ENCODE measurements around the gene PRSS27.

Gene PRSS27

DNA sequence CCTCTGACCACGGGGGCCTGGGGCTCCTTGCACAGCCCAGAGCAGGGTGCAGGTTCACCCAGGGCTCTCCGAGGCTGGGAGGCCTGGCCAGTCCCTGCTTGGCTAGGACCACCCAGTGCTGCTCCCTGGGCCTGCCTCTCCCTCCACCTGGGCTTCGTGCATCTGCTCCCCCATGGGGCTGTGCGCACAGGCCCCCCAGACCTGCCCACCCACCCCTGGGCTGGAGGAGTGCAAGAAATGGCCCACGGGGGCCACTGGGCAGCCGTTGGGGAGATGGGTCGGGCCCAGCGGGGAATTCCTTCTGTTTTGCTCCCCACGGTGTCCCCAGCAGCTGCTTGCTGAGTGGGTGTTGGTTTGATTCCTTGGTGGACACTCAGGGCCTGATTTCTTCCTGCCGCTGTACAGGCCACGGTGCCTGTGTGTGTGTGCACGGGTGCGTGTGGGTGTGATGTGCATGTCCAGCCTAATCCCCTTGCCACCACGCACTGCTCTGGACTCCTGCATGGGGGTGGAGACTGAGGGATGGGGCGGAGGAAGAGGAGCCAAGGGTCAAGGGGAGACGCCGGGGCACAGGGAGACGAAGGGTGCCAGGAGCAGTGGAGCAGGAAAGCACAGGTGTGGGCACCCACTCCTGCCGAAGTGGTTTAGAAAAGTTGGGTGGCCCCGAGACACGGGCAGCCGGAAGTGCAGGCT, 8.5 kb downstream of the PRSS27 start:
- no peak overlapping the region for H3K27ac ChIP-seq
- DNase-seq (ENCODE audit: low read depth, low spot score), result no peak

DNA sequence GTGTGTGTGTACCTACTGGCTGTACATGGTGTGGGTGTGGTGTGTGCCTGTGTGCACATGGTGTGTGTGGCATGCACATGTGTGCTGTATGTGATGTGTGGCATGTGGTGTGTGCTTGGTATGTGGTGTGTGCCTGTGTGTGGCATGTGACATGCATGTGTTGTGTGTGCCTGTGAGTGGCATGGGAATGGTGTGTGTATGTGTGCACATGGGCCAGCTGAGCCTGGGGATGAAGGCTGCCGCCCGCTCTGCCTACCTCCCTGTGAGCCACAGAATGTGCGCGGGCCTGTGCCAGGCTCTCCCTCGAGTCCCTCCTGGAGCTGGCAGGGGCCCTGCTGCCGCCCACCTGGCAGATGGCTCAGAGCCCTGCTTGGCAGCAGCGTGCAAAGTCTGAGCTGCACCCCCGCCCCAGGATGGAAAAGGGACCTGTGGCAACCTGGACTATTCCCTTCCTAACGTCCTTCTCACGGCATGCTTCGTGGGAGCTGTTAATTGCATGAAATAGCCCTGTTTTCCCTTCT, 9.3 kb downstream of the PRSS27 start:
- DNase-seq (ENCODE audit: low read depth, low spot score), result no peak
- no peak overlapping the region for H3K27ac ChIP-seq

DNA sequence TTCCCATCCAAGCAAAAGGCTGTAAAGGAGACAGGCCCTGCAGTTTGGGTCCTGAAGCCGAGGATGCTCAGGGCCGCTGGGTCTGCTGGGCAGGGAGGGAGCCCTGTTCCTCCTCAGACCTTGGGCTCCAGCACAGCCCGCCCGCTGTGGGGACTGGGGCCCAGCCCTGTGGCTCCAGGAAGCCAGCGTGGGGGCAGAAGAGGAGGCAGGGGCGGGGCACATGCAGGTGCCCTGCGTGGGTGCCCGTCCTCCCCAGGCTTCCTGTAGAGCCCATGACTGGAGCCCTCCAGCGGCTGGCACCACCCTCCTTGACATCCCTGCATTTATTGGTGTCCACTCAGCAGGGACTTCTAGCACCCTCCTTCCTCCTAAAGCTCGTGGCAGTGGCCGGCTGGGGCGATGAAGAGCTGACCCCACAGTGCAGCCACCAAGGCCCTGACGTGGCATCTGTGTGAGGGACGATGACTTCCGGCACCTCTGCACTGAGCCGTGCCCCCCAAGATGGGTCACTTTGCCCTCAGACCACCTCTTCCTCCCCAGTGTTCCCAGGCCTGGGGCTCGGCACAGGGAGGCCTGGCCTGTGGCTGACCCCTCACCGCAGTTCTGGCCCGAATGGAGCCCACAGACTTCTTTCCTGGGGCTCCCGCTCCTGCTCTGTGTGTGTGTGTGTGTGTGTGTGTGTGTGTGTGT, 9.9 kb downstream of the PRSS27 start:
- no peak overlapping the region for H3K27ac ChIP-seq
- DNase-seq (ENCODE audit: low read depth, low spot score), result no peak

DNA sequence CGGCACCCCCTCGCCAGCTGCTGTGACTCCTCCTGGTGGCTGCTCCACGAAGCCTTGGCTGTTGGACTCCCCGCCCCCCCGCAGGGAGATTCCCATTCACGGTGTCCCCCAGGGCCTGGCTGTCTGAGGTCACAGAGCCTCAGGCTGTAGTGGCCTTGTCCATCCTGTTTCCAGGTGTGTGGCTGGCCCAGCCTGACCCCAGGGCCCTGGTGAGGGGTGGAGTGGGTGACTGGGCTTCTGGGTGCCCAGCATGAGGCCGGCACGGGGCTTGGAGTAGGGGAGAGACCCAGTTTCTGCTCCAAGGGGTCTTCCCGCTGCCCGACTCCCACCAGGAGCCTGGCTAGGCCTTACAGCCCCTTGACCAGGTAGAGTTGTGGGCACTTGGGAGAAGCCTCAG, 10.4 kb downstream of the PRSS27 start:
- no peak overlapping the region for H3K27ac ChIP-seq
- DNase-seq (ENCODE audit: low read depth, low spot score), result no peak

DNA sequence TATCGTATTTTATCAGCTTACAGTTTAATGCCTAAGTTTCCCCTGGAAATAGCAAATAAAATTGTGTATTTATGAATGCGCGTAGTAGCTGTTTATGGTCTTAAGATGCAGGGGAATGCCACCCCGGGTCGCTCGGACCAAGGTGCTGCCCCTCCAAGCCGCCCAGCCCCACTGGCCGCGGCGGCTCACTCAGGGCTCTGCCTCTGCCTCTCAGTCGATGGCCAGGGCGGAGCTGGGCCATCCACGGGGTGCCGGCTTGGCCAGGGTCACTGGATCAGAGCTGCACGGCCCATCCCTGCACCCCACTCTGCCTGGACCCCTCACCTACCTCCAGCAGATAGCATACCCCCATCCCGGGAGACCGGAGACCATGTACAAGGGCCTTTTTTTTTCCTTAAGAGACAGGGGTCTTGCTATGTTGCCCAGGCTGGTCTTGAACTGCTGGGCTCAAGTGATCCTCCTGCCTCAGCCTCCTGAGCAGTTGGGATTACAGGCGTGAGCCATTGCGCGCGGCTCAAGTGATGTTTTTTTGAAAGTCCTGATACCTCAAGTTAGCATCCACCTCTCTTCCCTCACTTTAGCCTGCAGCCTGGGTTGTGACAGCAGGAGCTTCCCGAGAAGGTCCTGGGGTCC, 11.0 kb downstream of the PRSS27 start:
- no peak overlapping the region for H3K27ac ChIP-seq
- no peak for DNase-seq (ENCODE audit: low read depth, low spot score)

DNA sequence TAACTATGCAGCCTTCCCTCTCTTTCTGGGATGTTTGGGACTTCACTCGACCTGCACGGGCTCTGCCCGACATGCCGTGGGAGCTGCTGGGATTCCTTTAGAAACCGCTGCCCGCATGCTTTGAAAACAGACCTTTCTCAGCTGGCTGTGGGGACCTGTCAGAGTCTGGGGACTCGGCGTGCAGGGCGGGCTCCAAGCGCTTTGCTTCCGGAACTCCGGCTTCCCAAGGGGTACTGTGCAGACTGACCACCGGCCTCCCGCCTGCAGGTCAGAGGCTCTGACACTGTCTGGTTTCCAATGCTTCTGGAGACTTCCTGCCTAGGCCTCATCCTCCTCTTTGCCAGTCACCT, 11.8 kb downstream of the PRSS27 start:
- no peak for DNase-seq (ENCODE audit: low read depth, low spot score)
- no peak overlapping the region for H3K27ac ChIP-seq

DNA sequence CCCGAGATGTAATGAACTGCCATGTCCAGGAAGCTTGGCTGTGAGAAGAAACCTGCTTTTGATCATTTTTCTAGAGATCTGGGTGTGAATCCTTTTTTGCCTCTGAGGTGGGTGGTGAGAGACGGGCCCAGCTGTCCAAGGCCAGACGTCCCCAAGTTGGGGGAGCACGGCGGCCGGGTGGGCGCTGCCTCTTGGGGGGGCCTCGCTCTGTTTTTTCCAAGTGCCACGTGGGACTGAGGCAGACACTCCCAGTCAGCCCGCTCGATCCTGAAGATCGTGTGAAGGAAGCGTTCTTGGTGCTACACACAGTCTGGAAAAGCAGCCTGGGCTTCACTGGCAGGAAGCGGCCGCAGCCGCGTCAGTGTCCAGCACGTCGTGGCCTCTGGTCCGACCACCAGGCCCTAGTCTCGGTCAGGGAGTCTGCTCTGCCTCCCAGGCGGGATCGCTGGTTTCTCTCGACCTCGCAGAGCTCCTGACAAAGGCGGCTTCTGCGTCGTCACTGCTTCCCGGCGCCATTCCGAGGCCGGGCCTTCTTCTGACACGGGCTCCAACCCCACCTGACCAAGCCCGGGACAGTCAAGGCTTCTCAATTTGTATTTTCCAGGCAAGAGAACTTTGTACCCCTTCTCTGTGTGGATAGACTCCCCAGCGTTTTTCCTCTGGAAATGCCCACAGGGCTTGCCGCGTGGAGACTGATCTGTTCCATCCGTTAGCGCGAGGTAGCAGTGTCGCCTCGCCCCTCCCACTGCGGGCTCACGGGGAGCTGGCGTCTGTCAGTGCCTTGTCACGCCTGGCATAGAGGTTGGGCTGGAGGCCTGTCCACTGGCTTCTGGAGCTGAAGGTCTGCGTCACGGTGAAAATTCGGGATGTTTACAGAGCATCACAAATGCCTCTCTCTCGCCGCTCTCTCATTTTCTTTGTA, 12.4 kb downstream of the PRSS27 start:
- no peak for DNase-seq (ENCODE audit: low read depth, low spot score)
- H3K27ac ChIP-seq, result no peak overlapping the region

DNA sequence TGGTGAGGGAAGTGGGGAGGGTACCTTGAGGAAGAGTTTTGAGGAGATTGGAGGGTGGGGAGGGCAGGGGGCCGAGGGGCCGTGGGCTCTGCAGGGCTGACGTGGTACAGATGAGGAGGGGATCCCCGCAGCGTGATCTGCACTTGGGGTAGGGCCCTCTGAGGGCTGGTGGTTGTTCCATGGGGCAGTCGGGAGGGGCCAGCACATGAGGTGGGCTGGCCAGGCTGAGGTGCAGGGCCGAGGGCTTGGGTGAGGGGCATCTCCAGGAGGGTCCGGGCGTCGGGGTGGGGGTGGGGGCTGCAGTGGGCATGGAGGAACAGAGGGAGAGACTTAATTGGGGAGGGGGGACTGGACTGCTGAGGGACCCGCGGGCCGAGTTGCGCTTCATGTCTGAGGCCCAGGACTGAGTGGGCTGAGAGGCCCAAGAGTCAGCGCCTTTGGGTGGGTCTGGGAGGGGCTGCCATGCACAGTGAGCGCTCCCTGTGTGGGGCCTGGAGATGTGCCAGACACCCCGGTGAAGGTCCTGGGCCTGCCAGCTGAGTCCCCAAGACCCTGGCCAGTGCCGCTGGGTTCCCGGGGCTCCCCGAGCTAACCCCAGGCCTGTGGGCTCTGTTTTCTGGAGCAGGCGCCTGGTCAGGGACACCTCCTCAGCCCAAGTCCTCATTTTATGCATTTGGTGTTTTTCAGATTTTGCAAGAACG, 13.3 kb downstream of the PRSS27 start:
- no peak overlapping the region for H3K27ac ChIP-seq
- DNase-seq (ENCODE audit: low read depth, low spot score), result no peak

DNA sequence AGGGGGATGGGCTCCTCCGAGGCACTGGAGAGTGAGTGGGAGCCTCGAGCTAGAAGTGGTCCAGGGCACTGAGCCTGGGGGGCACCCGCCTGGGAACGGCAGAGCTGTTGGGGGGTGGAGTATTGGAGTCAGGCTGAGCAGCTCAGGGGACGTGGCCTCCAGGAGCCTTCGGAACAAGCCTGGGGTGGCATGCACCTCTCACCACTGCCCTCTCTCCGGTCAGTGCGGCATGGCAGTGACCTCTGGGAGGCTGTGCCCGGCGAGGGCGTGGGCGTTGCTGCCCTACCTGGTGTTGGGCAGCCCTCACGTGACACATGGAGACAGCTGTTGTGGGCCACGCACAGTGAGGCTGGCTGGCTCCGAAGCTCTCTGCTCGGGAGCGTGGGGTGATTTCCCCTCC, 13.9 kb downstream of the PRSS27 start:
- no peak for DNase-seq (ENCODE audit: low read depth, low spot score)
- no peak overlapping the region for H3K27ac ChIP-seq

DNA sequence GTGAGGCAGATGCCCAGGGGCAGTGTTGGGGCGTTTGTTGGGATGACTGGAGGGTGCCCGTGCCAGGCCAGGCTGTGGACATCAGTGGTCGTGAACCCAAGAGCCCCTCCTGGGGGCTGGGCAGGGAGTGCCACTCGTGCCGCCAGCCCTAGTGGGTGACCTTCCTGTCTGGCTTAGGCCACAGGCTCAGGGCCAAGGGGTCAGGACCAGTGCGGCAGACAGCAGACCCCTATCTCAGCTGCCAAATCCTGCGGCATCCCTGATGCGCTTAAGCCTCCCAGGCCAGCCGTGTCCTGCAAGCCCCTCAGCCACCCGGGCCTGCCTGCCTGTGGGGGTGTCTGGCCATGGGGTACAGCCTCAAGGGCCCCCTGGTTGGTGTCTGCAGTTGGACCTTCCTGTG, 14.7 kb downstream of the PRSS27 start:
- H3K27ac ChIP-seq, result no peak overlapping the region
- no peak for DNase-seq (ENCODE audit: low read depth, low spot score)

DNA sequence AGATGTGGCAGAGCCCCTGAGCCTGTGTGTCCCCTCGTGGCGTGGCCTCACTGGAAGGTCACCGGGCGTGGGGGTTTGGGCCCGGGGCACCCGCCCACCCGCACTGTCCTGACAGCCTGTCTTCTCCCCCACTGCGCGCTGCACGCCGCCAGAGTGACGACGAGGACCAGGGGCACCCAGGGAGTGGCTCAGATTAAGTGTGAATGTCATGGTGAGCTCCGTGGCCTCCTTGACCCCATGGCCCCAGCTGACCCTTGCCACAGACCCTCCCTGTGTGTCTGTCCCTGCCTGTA, 15.1 kb downstream of the PRSS27 start:
- no peak overlapping the region for H3K27ac ChIP-seq
- no peak for DNase-seq (ENCODE audit: low read depth, low spot score)

DNA sequence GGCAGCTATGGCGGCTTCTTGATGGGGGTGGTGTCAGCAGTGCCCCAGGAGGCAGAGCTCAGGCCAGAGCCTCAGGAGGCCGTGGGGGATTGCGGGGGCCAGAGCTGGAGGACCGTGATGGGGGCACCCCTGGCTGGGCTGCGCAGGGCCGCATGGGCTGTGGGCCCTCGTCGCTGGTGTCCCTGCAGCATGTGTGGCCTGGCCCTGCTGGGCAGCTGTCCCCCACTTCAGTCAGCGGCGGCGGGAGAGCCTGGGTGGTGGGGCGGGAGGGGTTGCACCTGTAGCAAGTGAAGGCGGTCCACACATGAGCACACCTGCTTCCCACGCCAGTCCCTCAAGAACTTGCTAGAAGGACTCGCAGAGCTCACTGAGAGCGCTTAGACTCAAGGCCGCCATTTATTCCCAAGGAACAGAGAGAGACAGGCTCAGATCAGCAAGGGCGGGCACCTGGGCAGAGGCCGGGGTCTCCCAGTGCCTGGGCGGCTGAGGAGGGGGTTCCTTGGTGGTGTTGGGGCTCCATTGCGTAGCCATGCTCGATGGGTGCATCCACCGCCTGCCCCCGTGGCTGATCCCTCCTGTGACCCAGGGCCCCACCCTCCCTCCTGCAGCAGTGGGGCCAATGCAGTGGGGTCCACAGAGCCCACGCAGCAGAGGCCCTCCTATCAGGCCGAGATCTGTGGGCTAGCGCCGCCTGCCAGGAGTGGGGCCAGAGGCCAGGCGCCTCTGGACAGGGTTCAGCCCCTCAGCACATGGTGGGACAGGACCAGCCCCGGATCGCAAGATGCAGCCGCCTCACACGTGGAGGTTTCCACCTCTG, 15.7 kb downstream of the PRSS27 start:
- DNase-seq (ENCODE audit: low read depth, low spot score), result no peak
- H3K27ac ChIP-seq, result no peak overlapping the region

DNA sequence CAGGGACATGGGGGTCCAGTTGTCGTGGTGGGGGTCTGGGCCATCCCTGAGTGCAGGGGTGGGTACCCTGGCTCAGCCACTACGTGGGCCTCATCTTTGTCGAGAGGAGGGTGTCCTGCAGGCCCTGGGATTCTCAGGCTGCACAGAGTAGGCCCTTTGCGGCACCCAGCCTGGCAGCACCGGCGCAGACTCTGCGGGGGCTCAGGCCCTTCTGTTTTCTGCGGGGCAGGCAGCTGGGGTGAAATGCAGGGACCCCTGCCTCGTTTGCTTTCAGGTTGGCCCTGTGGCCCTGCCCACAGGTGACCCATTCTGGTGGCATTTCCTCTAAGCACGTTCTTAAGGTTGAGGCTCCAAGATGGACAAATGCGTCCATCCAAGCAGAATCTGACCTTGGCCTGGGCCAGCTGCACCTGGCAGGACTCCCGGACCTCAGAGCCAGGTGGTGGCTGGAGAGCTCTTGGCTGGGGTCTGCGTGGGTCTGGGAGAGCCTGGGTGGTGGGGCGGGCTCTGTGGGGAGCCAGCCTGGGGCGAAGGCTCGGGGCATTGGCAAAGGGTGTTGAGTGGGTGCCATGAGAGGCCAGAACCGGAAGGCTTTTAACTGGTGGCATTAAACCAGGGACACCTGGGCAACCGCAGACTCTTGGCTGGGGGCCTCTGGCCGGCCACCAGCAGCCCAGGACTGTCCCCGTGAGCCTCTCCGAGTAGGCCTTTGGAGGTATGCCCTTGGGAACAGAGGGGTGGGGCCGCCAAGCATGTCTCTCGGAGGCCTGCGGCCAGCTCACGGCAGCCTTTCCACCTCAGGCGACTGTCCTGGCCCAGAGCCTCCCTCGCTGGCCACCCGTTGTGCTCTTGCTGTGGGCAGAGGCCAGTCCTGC, 16.9 kb downstream of the PRSS27 start:
- no peak overlapping the region for H3K27ac ChIP-seq
- DNase-seq (ENCODE audit: low read depth, low spot score), result no peak

DNA sequence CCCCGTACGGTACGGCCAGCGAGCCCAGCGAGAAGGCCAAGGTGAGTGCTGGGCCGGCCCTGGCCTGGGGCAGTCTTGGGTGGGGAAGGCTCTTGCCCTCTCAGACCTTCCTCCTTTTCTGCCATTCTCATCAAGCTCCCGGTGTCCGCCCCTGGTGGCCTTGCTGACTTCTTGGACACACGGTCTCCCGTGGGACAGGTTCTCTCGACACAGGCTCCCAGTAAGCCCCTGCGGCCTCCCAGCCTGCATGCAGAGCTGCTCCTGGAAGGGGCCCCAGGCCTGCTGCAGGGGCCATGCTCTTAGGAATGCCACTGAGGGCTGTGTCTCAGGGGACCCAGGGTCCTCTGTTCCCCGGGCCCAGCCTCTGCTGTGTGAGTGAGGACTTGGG, 17.6 kb downstream of the PRSS27 start:
- H3K27ac ChIP-seq, result no peak overlapping the region
- no peak for DNase-seq (ENCODE audit: low read depth, low spot score)

DNA sequence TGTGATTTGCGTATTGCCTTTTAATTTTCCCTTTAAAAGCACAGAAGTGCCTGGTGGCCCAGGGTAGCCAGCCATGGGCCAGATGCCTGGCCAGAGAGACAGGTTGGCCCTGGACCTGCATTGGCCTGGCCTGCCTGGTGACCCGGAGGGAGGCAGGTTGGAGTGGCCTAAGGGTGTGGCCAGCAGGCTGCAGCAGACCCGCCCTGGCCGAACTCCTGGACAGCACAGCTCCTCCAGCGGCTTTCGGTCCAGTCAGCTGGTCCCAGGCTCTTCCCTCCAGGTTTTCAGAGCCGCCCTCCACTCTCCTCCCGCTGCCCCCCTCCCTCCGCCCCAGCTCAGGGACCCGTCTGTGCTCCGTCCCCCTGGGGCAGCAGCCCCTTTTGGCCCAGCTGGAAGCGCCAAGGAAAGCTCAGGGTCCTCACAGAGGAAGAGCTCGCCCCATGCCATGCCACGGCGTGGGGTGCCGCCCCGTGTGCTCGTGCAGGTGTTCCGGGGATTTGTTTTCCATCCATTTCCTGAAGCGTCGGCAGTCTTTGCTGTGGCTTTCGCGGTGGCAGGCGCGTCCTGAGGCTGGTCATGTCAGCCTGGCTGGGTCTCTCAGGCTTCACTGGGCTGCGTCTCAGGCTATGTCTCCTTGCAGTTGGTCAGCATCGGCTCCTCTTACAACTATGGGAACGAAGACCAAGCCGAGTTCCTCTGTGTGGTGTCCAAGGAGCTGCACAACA, 18.1 kb downstream of the PRSS27 start:
- no peak for DNase-seq (ENCODE audit: low read depth, low spot score)
- no peak overlapping the region for H3K27ac ChIP-seq

DNA sequence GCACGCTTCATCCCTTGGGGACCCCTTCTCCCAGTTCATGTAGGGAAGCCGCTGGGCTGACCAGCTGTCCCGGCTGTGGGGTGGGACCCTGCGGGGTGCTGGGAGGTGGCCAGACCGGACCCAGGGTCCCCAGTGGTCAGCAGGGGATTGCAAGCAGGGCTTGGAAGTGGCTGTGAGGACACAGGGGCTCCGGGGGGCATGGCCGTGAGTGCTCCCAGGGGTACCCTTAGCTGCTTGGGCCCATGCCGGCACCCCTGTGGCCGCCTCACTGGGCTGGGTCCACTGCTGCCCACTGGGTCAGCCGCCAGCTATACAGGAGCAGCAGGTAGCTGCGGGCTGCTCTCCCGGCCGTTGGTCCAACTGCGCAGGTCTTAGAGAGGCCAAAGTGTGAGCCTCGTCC, 18.8 kb downstream of the PRSS27 start:
- H3K27ac ChIP-seq, result no peak overlapping the region
- no peak for DNase-seq (ENCODE audit: low read depth, low spot score)

DNA sequence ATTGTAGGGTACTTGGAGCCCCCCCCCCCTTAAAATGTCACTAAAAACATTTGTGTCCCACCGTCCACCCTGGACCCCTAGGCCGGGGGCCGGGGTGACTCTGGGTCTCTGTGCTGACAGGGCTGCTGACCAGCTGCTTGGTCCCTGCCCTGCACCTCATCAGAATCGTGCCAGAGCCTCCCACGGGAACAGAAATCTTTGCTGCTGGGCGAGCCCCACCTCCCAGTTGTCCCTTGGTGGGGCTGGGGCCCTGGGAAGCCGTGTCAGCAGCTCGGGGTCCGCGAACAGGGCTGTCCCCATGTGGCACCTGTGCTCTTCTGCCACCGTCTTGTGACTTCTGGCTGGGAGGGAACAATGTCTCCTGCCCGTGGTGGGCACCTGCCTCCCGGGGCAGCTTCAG, 19.2 kb downstream of the PRSS27 start:
- DNase-seq (ENCODE audit: low read depth, low spot score), result no peak

More for the DNA sequence above, 19.2 kb downstream of the PRSS27 start:
- H3K27ac ChIP-seq, result no peak overlapping the region

Measured in epithelial cell of prostate (primary cell).